Right lung (tissue), 10 donors: ENCODE results near the gene GPR89A. TPM values are rescaled to one million over a fixed set of nuclear protein-coding genes. Genes with fewer than 3 reads are reported as not detected.
"Not testable (repeated sequence)": the region's sequence is repeated elsewhere in the genome, so short reads cannot be mapped to it uniquely, and the experiment has no call there.

Source experiments
- DNase-seq, 2 donors: peaks; one replicate each; pipeline ENCODE4 v3.0.0-alpha.2; 2013
- long read RNA-seq, 8 donors: transcript quantifications; one replicate each; lab custom pipeline, GENCODE V29; 2026
- polyA plus RNA-seq, 5 donors: library from polyadenylated mRNA; unstranded; fragments of 120-200 nt; gene quantifications; one replicate each; pipeline versions ENCODE4 v1.2.1 to v1.2.3, GENCODE V29; 2013; ENCODE audit warnings: inconsistent platforms in 1 of 5, low replicate concordance in 1 of 5; ENCODE audit not compliant: insufficient read length in 5 of 5, insufficient read depth in 1 of 5

Gene GPR89A
- 10 to 100 TPM; 23.2 to 44.2 (median 34.6) TPM for polyA plus RNA-seq
- long read RNA-seq, donor 1, transcript GPR89A-201 (14 exons, 2,120 nt), result major isoform, 8 of 17 reads
- long read RNA-seq, donor 1, partial matches to known transcripts, result 9 of 17 reads
- long read RNA-seq, donor 1, other reads (novel, unspliced or antisense), result 0 of 17 reads
- long read RNA-seq, donor 2, partial matches to known transcripts, result 0 of 2 reads
- long read RNA-seq, donor 2, other reads (novel, unspliced or antisense), result 0 of 2 reads
- long read RNA-seq, donor 3, transcript GPR89A-201 (14 exons, 2,120 nt), result major isoform, 6 of 7 reads
- long read RNA-seq, donor 3, partial matches to known transcripts, result 0 of 7 reads
- long read RNA-seq, donor 3, other reads (novel, unspliced or antisense), result 0 of 7 reads
- long read RNA-seq, donor 4, transcript GPR89A-201 (14 exons, 2,120 nt), result major isoform, 6 of 7 reads
- long read RNA-seq, donor 4, partial matches to known transcripts, result 0 of 7 reads
- long read RNA-seq, donor 4, other reads (novel, unspliced or antisense), result 0 of 7 reads
- long read RNA-seq, donor 5, transcript GPR89A-201 (14 exons, 2,120 nt), result major isoform, 11 of 16 reads
- long read RNA-seq, donor 5, partial matches to known transcripts, result 0 of 16 reads
- long read RNA-seq, donor 5, other reads (novel, unspliced or antisense), result 0 of 16 reads
- long read RNA-seq, donor 6, partial matches to known transcripts, result 0 of 6 reads
- long read RNA-seq, donor 6, other reads (novel, unspliced or antisense), result 0 of 6 reads
- long read RNA-seq, donor 7, partial matches to known transcripts, result 0 of 3 reads
- long read RNA-seq, donor 7, other reads (novel, unspliced or antisense), result 0 of 3 reads
- long read RNA-seq, donor 8, result 0 reads

GRCh38 chr1:145607833-145608733, at the start of gene GPR89A:
TSS of gene GPR89A (plus strand) at chr1:145607988. CDS start at chr1:145608134, 146 bp downstream.
- peak; percentile 89 to 92 for DNase-seq

- not testable (repeated sequence) for DNase-seq
Measured at GRCh38 chr1:145586820-145587219, 21.0 kb upstream of the GPR89A start.

GRCh38 chr1:145590806-145591205, 17.0 kb upstream of the GPR89A start:
- not testable (repeated sequence) for DNase-seq

GRCh38 chr1:145592347-145592746, 15.4 kb upstream of the GPR89A start:
- not testable (repeated sequence) for DNase-seq

- DNase-seq, result not testable (repeated sequence)
Measured at GRCh38 chr1:145595421-145595820, 12.4 kb upstream of the GPR89A start.

- not testable (repeated sequence) for DNase-seq
Measured at GRCh38 chr1:145596236-145596635, 11.6 kb upstream of the GPR89A start.

GRCh38 chr1:145599426-145599825, 8.4 kb upstream of the GPR89A start:
- DNase-seq, result not testable (repeated sequence)

GRCh38 chr1:145601593-145601992, 6.2 kb upstream of the GPR89A start:
- no peak for DNase-seq

- DNase-seq, result not testable (repeated sequence)
Measured at GRCh38 chr1:145606840-145607239, 948 bp upstream of the GPR89A start.

GRCh38 chr1:145607289-145607688, 499 bp upstream of the GPR89A start:
- not testable (repeated sequence) for DNase-seq

GRCh38 chr1:145610744-145611143, 3.0 kb downstream of the GPR89A start:
- not testable (repeated sequence) for DNase-seq

GRCh38 chr1:145620073-145620472, 12.3 kb downstream of the GPR89A start:
- DNase-seq, result not testable (repeated sequence)

- DNase-seq, result not testable (repeated sequence)
Measured at GRCh38 chr1:145622177-145622576, 14.4 kb downstream of the GPR89A start.

GRCh38 chr1:145636237-145636636, 28.4 kb downstream of the GPR89A start:
- DNase-seq, result not testable (repeated sequence)

GRCh38 chr1:145641886-145642285, 34.1 kb downstream of the GPR89A start:
- DNase-seq, result not testable (repeated sequence)

- DNase-seq, result not testable (repeated sequence)
Measured at GRCh38 chr1:145643990-145644389, 36.2 kb downstream of the GPR89A start.

GRCh38 chr1:145656245-145656943, 48.6 kb downstream of the GPR89A start:
- DNase-seq, result not testable (repeated sequence)

GRCh38 chr1:145662502-145662901, 54.7 kb downstream of the GPR89A start:
- DNase-seq, result not testable (repeated sequence)

GRCh38 chr1:145665015-145665414, 57.2 kb downstream of the GPR89A start:
- not testable (repeated sequence) for DNase-seq

GRCh38 chr1:145670995-145671745, 63.4 kb downstream of the GPR89A start:
- DNase-seq, result not testable (repeated sequence)
